T-helper 17 cell (primary cell): ENCODE results near the gene RPTOR. TPM values are rescaled to one million over a fixed set of nuclear protein-coding genes. Genes with fewer than 3 reads are reported as not detected.

ENCODE experiments used
- ATAC-seq: fragments of 150-1000 bp; cut with Tn5 transposase; 2 replicates; pipeline ENCODE4 v1.10.0; 2021; ENCODE audit warnings: mild to moderate bottlenecking, moderate library complexity
- DNase-seq, 3 donors: peaks; one replicate each; pipeline versions ENCODE4 v3.0.0 to v3.0.0-alpha.2; 2020 to 2021
- H3K9me3 ChIP-seq: one replicate; pipeline ENCODE4 v1.7.0; 2013; ENCODE audit warnings: low read length, mild to moderate bottlenecking; ENCODE audit not compliant: control insufficient read depth, poor library complexity, severe bottlenecking
- H3K27ac Mint-ChIP-seq: one replicate; pipeline ENCODE4 v1.8.0; 2022; ENCODE audit warnings: mild to moderate bottlenecking, moderate library complexity, mixed read lengths
- H3K27me3 Mint-ChIP-seq: one replicate; pipeline ENCODE4 v1.8.0; 2022; ENCODE audit warnings: mixed read lengths
- H3K36me3 Mint-ChIP-seq: one replicate; pipeline ENCODE4 v1.8.0; 2022; ENCODE audit warnings: low read depth, mixed read lengths
- H3K4me1 Mint-ChIP-seq: one replicate; pipeline ENCODE4 v1.8.0; 2022; ENCODE audit warnings: mild to moderate bottlenecking, mixed read lengths
- H3K4me3 Mint-ChIP-seq: one replicate; pipeline ENCODE4 v1.8.0; 2022; ENCODE audit warnings: mild to moderate bottlenecking, moderate library complexity, mixed read lengths
- total RNA-seq, 4 donors: library from RNA in 2 of 4; stranded (reverse) in 2 of 4; gene quantifications; one replicate each; pipeline ENCODE4 v1.2.3 and lab custom pipeline; 2022 to 2026

RPTOR gene
- total RNA-seq, 2 donors from 2014 or later = 55.1 to 61.5 TPM

GRCh38 chr17:80948019-80948975 lies 403.7 kb downstream of the RPTOR start:
- DNase-seq (peak in 1 of 3 donors; percentile 9), ATAC-seq (no peak)
- Mint-ChIP-seq H3K27me3 (no peaks in the 10 kb centered on the region), H3K27ac (no peak overlapping the region), H3K4me1 (peaks cover 2% of the 10 kb centered on the region), H3K4me3 (no peak overlapping the region), H3K36me3 (peaks cover 7% of the 10 kb centered on the region)
- no peaks in the 10 kb centered on the region for H3K9me3 ChIP-seq

- H3K27me3 Mint-ChIP-seq = no peaks in the 10 kb centered on the region
- DNase-seq = peak in 1 of 3 donors; percentile 8
- no peak overlapping the region for H3K27ac Mint-ChIP-seq
- peaks cover 2% of the 10 kb centered on the region for H3K4me1 Mint-ChIP-seq
- no peaks in the 10 kb centered on the region for H3K9me3 ChIP-seq
- H3K36me3 Mint-ChIP-seq = peaks cover 7% of the 10 kb centered on the region
- no peak for ATAC-seq
- H3K4me3 Mint-ChIP-seq = no peak overlapping the region
Measured at GRCh38 chr17:80948976-80949450, 404.4 kb downstream of the RPTOR start.

- Mint-ChIP-seq H3K4me3 (no peak overlapping the region), H3K4me1 (peaks cover 2% of the 10 kb centered on the region)
- no peak for ATAC-seq
Measured at GRCh38 chr17:80949451-80950421, 405.1 kb downstream of the RPTOR start.

GRCh38 chr17:80950466-80951120 lies 406.0 kb downstream of the RPTOR start:
- H3K27ac Mint-ChIP-seq = no peak overlapping the region

More at GRCh38 chr17:80949451-80950421, 405.1 kb downstream of the RPTOR start:
- H3K9me3 ChIP-seq = no peaks in the 10 kb centered on the region
- Mint-ChIP-seq H3K27me3 (no peaks in the 10 kb centered on the region), H3K27ac (no peak overlapping the region), H3K36me3 (peaks cover 7% of the 10 kb centered on the region)
- DNase-seq = peak in 2 of 3 donors; percentile 5

GRCh38 chr17:80951121-80952090 lies 406.8 kb downstream of the RPTOR start:
- Mint-ChIP-seq H3K27me3 (no peaks in the 10 kb centered on the region), H3K27ac (peak overlapping the region; percentile 1), H3K36me3 (peaks cover 5% of the 10 kb centered on the region), H3K4me3 (no peak overlapping the region), H3K4me1 (peaks cover 2% of the 10 kb centered on the region)
- no peak for ATAC-seq
- peak in 1 of 3 donors; percentile 3 for DNase-seq
- H3K9me3 ChIP-seq = no peaks in the 10 kb centered on the region

More at GRCh38 chr17:80950466-80951120, 406.0 kb downstream of the RPTOR start:
- Mint-ChIP-seq H3K36me3 (peaks cover 7% of the 10 kb centered on the region), H3K4me3 (no peak overlapping the region), H3K4me1 (peaks cover 2% of the 10 kb centered on the region), H3K27me3 (no peaks in the 10 kb centered on the region)
- ATAC-seq (no peak), DNase-seq (peak in 1 of 3 donors; percentile 1)
- H3K9me3 ChIP-seq = no peaks in the 10 kb centered on the region

GRCh38 chr17:80952291-80952690 lies 407.7 kb downstream of the RPTOR start:
- ATAC-seq = no peak
- no peak overlapping the region for H3K4me3 Mint-ChIP-seq
- no peaks in the 10 kb centered on the region for H3K9me3 ChIP-seq
- peak overlapping the region; percentile 1 for H3K27ac Mint-ChIP-seq
- no peaks in the 10 kb centered on the region for H3K36me3 Mint-ChIP-seq
- H3K4me1 Mint-ChIP-seq = no peaks in the 10 kb centered on the region
- DNase-seq = no peak
- H3K27me3 Mint-ChIP-seq = no peaks in the 10 kb centered on the region

- Mint-ChIP-seq H3K36me3 (no peaks in the 10 kb centered on the region), H3K4me1 (no peaks in the 10 kb centered on the region), H3K4me3 (no peak overlapping the region), H3K27me3 (no peaks in the 10 kb centered on the region), H3K27ac (no peak overlapping the region)
- DNase-seq = no peak
- no peaks in the 10 kb centered on the region for H3K9me3 ChIP-seq
- ATAC-seq = no peak
Measured at GRCh38 chr17:80953471-80954315, 409.1 kb downstream of the RPTOR start.

- H3K4me1 Mint-ChIP-seq = no peaks in the 10 kb centered on the region
- no peak for DNase-seq
- H3K9me3 ChIP-seq = no peaks in the 10 kb centered on the region
- no peak overlapping the region for H3K4me3 Mint-ChIP-seq
- ATAC-seq = no peak
- H3K27ac Mint-ChIP-seq = peak overlapping the region; percentile 74
- no peaks in the 10 kb centered on the region for H3K36me3 Mint-ChIP-seq
- H3K27me3 Mint-ChIP-seq = no peaks in the 10 kb centered on the region
Measured at GRCh38 chr17:80955078-80955477, 410.4 kb downstream of the RPTOR start.

GRCh38 chr17:80955671-80956280 lies 411.1 kb downstream of the RPTOR start:
- no peaks in the 10 kb centered on the region for H3K9me3 ChIP-seq
- Mint-ChIP-seq H3K4me1 (no peaks in the 10 kb centered on the region), H3K27ac (peak overlapping the region; percentile 74), H3K4me3 (no peak overlapping the region), H3K27me3 (no peaks in the 10 kb centered on the region), H3K36me3 (no peaks in the 10 kb centered on the region)
- ATAC-seq (no peak), DNase-seq (peak in 1 of 3 donors; percentile 4)

GRCh38 chr17:80956321-80957190 lies 411.9 kb downstream of the RPTOR start:
- peak overlapping the region; percentile 74 for H3K27ac Mint-ChIP-seq
- H3K9me3 ChIP-seq = no peaks in the 10 kb centered on the region
- H3K27me3 Mint-ChIP-seq = no peaks in the 10 kb centered on the region
- H3K4me3 Mint-ChIP-seq = no peak overlapping the region
- H3K36me3 Mint-ChIP-seq = no peaks in the 10 kb centered on the region
- ATAC-seq (no peak), DNase-seq (peak in 1 of 3 donors; percentile 3)
- H3K4me1 Mint-ChIP-seq = no peaks in the 10 kb centered on the region
